ENCODE data around the gene SPECC1. TPM values are rescaled to one million over a fixed set of nuclear protein-coding genes. Genes with fewer than 3 reads are reported as not detected.
"Not testable (repeated sequence)": the region's sequence is repeated elsewhere in the genome, so short reads cannot be mapped to it uniquely, and the experiment has no call there.

SPECC1 gene
- total RNA-seq, 1 donor from 2014 or later: 76.4 TPM

DNA sequence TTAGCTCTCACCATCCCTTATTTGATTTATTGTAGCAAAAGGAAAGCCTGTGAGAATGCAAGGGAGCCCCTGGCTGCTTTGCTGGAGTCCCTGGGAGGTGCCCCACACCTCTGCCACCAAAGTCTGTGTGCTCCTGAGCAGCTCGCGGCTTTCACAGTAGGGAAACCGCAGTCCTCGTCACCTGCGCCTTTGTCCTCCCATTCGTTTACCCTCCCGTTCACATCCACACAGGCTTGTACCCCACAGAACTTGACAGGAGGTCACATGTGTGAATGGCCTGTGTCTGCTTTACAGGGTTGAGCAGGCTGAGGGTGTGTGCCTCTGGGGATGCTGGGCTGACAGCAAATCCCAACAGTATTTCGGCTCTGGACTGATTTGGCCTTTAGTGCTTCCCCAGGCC is 305.7 kb downstream of the SPECC1 start:
- H3K4me3 ChIP-seq: no peak overlapping the region
- no peaks in the 10 kb centered on the region for H3K4me1 ChIP-seq
- H3K27me3 ChIP-seq: no peaks in the 10 kb centered on the region
- H3K36me3 ChIP-seq: peaks cover 6 to 25% of the 10 kb centered on the region in 2 donors
- no peak for DNase-seq (ENCODE audit: low spot score in 2 of 2)
- TF ChIP-seq, protein P1, sequence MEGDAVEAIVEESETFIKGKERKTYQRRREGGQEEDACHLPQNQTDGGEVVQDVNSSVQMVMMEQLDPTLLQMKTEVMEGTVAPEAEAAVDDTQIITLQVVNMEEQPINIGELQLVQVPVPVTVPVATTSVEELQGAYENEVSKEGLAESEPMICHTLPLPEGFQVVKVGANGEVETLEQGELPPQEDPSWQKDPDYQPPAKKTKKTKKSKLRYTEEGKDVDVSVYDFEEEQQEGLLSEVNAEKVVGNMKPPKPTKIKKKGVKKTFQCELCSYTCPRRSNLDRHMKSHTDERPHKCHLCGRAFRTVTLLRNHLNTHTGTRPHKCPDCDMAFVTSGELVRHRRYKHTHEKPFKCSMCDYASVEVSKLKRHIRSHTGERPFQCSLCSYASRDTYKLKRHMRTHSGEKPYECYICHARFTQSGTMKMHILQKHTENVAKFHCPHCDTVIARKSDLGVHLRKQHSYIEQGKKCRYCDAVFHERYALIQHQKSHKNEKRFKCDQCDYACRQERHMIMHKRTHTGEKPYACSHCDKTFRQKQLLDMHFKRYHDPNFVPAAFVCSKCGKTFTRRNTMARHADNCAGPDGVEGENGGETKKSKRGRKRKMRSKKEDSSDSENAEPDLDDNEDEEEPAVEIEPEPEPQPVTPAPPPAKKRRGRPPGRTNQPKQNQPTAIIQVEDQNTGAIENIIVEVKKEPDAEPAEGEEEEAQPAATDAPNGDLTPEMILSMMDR (IDR thresholded peaks at IDR 0.05): no peak
- no peaks in the 10 kb centered on the region for H3K9me3 ChIP-seq
- no peak overlapping the region for H3K27ac ChIP-seq
- intact Hi-C loops (cut with DNase I): loop anchor here (5.0 kb wide), 1 partner anchor 323 kb away; no protein-coding TSS in a partner anchor

DNA sequence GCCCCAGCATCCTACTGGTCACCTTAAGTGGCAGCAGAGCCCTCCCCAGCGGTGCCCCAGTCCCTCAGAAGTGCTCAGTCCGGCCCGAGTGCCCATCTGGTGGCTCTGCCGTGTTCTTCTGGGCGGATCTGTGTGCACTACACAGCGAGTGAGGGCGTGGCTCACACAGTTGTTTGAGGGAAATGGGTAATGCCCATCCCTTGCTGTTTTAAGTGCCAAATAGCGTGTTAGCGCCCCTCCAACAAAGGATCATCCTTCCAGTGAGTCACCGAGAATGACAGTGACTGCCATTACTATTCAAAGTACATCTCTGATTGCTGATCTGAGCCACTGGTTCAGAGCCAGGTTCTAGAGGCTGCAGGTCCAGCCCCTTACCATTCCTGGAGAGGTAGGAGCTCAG is 306.2 kb downstream of the SPECC1 start:
- Histone ChIP-seq H3K4me3 (no peak overlapping the region), H3K27ac (no peak overlapping the region), H3K9me3 (no peaks in the 10 kb centered on the region), H3K27me3 (no peaks in the 10 kb centered on the region), H3K36me3 (peaks cover 6 to 25% of the 10 kb centered on the region in 2 donors), H3K4me1 (peaks cover 0 to 2% of the 10 kb centered on the region in 2 donors)
- TF ChIP-seq, protein P1 (IDR thresholded peaks at IDR 0.05): no peak
- DNase-seq (ENCODE audit: low spot score in 2 of 2): no peak
- intact Hi-C loops (cut with DNase I): no loop called here

DNA sequence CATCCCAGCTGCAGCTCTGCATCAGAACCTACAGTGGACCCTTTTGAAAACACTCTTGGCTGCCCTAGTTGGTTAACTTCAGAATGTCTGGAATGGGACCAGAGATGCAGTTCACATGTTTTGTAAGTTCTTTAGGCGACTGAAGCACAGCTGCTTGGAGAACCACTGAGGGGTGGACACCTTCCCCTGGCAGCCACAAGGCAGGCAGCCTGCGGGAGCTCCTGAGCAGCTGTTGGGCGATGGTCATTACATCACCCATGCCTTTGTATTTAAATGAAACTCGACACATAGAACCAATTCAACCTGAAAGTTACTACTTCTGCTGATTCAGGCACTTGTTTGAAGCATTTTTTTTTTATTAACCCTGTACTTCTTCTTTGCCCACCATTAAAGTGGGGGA is 306.7 kb downstream of the SPECC1 start:
- H3K27ac ChIP-seq: no peak overlapping the region
- intact Hi-C loops (cut with DNase I): no loop called here
- H3K9me3 ChIP-seq: no peaks in the 10 kb centered on the region
- peaks cover 6 to 25% of the 10 kb centered on the region in 2 donors for H3K36me3 ChIP-seq
- H3K4me3 ChIP-seq: no peak overlapping the region
- H3K27me3 ChIP-seq: no peaks in the 10 kb centered on the region
- TF ChIP-seq, protein P1 (IDR thresholded peaks at IDR 0.05): no peak
- H3K4me1 ChIP-seq: peaks cover 0 to 5% of the 10 kb centered on the region in 2 donors
- no peak for DNase-seq (ENCODE audit: low spot score in 2 of 2)

DNA sequence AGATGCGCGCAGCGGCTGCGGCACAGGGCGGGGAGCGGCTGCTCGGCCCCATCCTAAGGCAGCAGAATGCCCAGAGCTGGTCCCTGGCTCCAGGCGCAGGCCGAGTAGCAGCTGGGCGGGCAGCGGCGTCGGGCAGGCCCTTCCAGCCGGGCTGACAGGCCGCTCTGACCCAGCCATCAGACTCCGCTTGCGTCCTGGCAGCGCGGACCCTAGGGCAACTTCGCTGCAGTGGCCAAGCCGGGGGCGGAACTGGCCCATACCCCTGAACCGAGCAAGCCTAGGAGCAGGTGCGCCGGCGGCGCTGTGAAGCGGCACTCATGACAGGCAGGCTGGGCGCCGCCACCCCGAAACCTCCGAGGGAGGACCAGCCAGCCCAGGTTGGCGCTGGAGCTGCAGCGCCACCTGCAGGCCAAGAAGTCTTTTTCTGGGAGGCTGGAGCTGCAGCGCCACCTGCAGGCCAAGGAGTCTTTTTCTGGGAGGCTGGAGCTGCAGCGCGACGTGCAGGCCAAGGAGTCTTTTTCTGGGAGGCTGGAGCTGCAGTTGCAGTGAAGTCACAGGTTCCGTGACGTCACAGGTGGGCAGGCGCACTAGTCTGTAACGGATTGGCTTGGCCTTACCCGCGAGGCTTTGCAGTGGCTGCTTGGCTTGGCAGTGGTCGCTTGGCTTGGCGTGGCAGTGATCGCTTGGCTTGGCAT is 311.5 kb downstream of the SPECC1 start:
- TF ChIP-seq, protein P1 (IDR thresholded peaks at IDR 0.05): peak; percentile 94 to 99 (median 98)
- not testable (repeated sequence) for H3K4me1 ChIP-seq, H3K27me3 ChIP-seq, H3K9me3 ChIP-seq, H3K36me3 ChIP-seq
- intact Hi-C loops (cut with DNase I): loop anchor here (1.0 kb wide), 2 partner anchors 93 to 199 kb away; no protein-coding TSS in a partner anchor
- DNase-seq (ENCODE audit: low spot score in 2 of 2): peak; percentile 70 to 93
- peak overlapping the region; percentile 64 to 68 for H3K4me3 ChIP-seq
- H3K27ac ChIP-seq: peak overlapping the region; percentile 65 to 76

DNA sequence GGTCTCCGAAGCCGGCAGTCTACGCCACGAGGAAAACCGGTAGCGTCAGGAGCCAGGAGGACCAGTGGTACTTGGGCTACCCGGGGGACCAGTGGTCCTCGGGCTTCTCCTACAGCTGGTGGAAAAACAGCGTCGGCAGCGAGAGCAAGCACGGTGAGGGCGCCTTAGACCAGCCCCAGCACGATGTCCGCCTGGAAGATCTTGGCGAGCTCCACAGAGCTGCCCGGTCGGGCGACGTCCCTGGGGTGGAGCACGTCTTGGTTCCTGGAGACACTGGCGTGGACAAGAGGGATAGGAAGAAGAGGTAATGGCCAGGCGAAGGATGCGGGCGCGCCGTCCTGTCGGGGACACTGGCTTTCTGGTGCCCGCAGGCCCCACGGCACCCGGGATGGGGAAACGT is 312.2 kb downstream of the SPECC1 start:
- H3K9me3 ChIP-seq; H3K27me3 ChIP-seq; DNase-seq (ENCODE audit: low spot score in 2 of 2); H3K36me3 ChIP-seq; intact Hi-C loops (cut with DNase I); H3K4me1 ChIP-seq: not testable (repeated sequence)
- Histone ChIP-seq H3K4me3 (peak overlapping the region in 1 of 2 donors; percentile 28), H3K27ac (peak overlapping the region; percentile 53 to 76)

DNA sequence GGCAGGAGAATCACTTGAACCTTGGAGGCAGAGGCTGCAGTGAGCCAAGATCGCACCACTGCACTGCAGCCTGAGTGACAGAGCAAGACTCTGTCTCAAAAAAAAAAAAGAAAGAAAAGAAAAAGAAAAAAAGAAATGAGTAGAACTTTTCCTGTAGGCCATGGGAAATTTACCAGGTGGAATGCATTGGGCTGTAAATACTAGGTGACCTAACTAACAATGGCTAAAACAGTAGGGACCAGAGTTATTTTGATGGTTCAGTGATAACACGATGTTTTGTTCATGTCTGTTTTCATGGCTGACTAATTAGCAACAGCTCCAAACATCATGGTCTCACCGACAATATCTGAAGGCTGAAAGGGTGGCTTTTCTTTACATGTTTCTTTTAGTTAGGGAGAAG is 318.6 kb downstream of the SPECC1 start:
- H3K4me1 ChIP-seq; H3K27me3 ChIP-seq; H3K4me3 ChIP-seq; intact Hi-C loops (cut with DNase I); H3K36me3 ChIP-seq; H3K27ac ChIP-seq; DNase-seq (ENCODE audit: low spot score in 2 of 2); H3K9me3 ChIP-seq: not testable (repeated sequence)

DNA sequence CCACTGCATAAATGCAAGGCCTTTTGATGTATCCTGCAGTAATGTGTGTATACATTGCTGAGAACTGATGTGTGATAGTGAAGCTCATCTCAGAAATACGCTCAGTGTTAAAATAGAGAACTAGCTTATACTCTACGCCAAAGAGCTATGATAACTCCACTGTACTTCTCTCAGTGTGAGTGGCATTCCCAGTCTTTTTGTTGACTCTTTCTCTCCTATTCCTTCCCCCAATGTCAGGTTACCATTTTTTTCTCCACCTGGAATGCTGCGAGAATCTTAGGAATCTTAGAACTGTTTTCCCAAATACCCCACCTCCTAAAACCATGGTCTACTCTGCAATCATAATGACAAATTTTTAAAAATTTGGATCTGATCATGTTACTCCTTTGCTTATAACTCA is 342.2 kb downstream of the SPECC1 start:
- H3K36me3 ChIP-seq; DNase-seq (ENCODE audit: low spot score in 2 of 2); H3K27ac ChIP-seq; H3K9me3 ChIP-seq; H3K4me3 ChIP-seq; intact Hi-C loops (cut with DNase I); H3K4me1 ChIP-seq; H3K27me3 ChIP-seq: not testable (repeated sequence)

DNA sequence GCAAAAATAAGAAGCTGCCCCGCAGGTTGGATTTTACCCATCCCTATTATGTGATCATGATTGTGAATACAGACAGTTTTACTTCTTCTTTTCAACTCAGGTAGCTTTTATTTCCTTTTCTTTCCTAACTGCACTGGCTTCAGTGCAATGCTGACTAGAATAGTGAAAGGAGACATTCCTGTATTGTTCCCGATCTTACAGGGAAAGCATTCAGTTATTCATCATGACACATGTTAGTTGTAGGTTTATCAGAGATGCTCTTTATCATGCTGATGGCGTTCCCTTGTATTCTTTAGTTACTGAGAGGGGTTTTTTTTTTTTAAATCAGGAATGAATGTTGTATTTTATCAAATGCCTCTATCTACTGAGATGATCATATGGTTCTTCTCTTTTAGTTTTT is 343.4 kb downstream of the SPECC1 start:
- H3K4me3 ChIP-seq; intact Hi-C loops (cut with DNase I); DNase-seq (ENCODE audit: low spot score in 2 of 2); H3K27ac ChIP-seq; H3K36me3 ChIP-seq; H3K27me3 ChIP-seq; H3K4me1 ChIP-seq; H3K9me3 ChIP-seq: not testable (repeated sequence)

DNA sequence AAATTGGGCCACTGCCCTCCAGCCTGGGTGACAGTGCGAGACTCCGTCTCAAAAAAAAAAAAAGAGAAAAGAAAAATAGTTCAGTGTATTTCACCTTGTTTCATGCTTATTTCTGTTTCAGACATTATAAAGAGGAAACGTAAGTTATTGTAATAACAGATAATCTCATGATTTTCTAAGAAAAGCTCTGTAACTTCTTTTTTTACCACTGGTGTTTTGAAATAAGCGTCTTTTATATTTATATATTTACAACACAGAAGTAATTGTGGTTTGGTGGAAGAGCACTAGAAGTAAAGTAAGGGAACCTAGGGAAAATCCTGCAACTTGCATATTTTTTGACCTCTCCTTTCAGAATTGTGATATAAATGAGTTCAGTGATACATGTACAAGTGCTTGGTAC is 354.7 kb downstream of the SPECC1 start:
- H3K27ac ChIP-seq; DNase-seq (ENCODE audit: low spot score in 2 of 2); H3K9me3 ChIP-seq; H3K4me1 ChIP-seq; H3K36me3 ChIP-seq; H3K4me3 ChIP-seq; intact Hi-C loops (cut with DNase I); H3K27me3 ChIP-seq: not testable (repeated sequence)

Measured in ascending aorta (tissue), 2 donors.